GM19043 (cell line): ENCODE results near the gene CD86.
"Not testable (repeated sequence)": the region's sequence is repeated elsewhere in the genome, so short reads cannot be mapped to it uniquely, and the experiment has no call there.

Source experiments
- ATAC-seq: cut with Tn5 transposase; IDR thresholded peaks from one replicate; pipeline ENCODE4 v1.9.1; 2021; ENCODE audit warnings: low read depth; ENCODE audit not compliant: unreplicated experiment

CD86 gene

GRCh38 chr3:122055215-122055614 is at the start of gene CD86:
Gene CD86, plus strand, starts transcription at chr3:122055362. Its CDS starts 128 bp downstream, at chr3:122055490.
- ATAC-seq = peak; percentile 92

- ATAC-seq = no peak
Measured at GRCh38 chr3:122006267-122006666, 48.9 kb upstream of the CD86 start.

- ATAC-seq = no peak
Measured at GRCh38 chr3:122008166-122008565, 47.0 kb upstream of the CD86 start.

GRCh38 chr3:122010506-122010905 is 44.7 kb upstream of the CD86 start:
- no peak for ATAC-seq

GRCh38 chr3:122011396-122011795 is 43.8 kb upstream of the CD86 start:
- no peak for ATAC-seq

- no peak for ATAC-seq
Measured at GRCh38 chr3:122012821-122013220, 42.3 kb upstream of the CD86 start.

- ATAC-seq = no peak
Measured at GRCh38 chr3:122013448-122013925, 41.7 kb upstream of the CD86 start.

GRCh38 chr3:122014741-122015140 is 40.4 kb upstream of the CD86 start:
- peak; percentile 84 for ATAC-seq

GRCh38 chr3:122019493-122019892 is 35.7 kb upstream of the CD86 start:
- no peak for ATAC-seq

- ATAC-seq = no peak
Measured at GRCh38 chr3:122021037-122021436, 34.1 kb upstream of the CD86 start.

GRCh38 chr3:122021811-122022401 is 33.3 kb upstream of the CD86 start, which contains the start of gene ILDR1:
Gene ILDR1, minus strand, starts transcription at chr3:122022247. Its CDS starts 170 bp downstream, at chr3:122022077.
- ATAC-seq = no peak

- no peak for ATAC-seq
Measured at GRCh38 chr3:122023335-122023910, 31.7 kb upstream of the CD86 start.

- ATAC-seq = no peak
Measured at GRCh38 chr3:122024800-122025199, 30.4 kb upstream of the CD86 start.

GRCh38 chr3:122025296-122025695 is 29.9 kb upstream of the CD86 start:
- peak; percentile 88 for ATAC-seq

GRCh38 chr3:122030381-122031122 is 24.6 kb upstream of the CD86 start:
- peak; percentile 39 for ATAC-seq

- ATAC-seq = peak; percentile 42
Measured at GRCh38 chr3:122031123-122031468, 24.1 kb upstream of the CD86 start.

- ATAC-seq = no peak
Measured at GRCh38 chr3:122032531-122032930, 22.6 kb upstream of the CD86 start.

- no peak for ATAC-seq
Measured at GRCh38 chr3:122033023-122033422, 22.1 kb upstream of the CD86 start.

- not testable (repeated sequence) for ATAC-seq
Measured at GRCh38 chr3:122047296-122047695, 7.9 kb upstream of the CD86 start.

GRCh38 chr3:122047773-122048172 is 7.4 kb upstream of the CD86 start:
- ATAC-seq = not testable (repeated sequence)

- ATAC-seq = no peak
Measured at GRCh38 chr3:122052968-122053367, 2.2 kb upstream of the CD86 start.

GRCh38 chr3:122057671-122058070 is 2.5 kb downstream of the CD86 start:
- ATAC-seq = no peak
